A549 (cell line): ENCODE results near the gene ICAM3. TPM values are rescaled to one million over a fixed set of nuclear protein-coding genes. Genes with fewer than 3 reads are reported as not detected.
"Not testable (repeated sequence)": the region's sequence is repeated elsewhere in the genome, so short reads cannot be mapped to it uniquely, and the experiment has no call there.

Source experiments
- ATAC-seq, 2 experiments: fragments of 200-7000 bp in 1 of 2; fragments of >200 bp in 1 of 2; cut with Nextera tagmentation in 1 of 2; cut with Tn5 transposase in 1 of 2; 3 replicates each; pipeline versions ENCODE4 v1.8.0 to v1.9.1; 2018 to 2020; ENCODE audit warnings: mild to moderate bottlenecking in 1 of 2, moderate library complexity in 1 of 2
- CTCF ChIA-PET: fragments of 300-600 bp; sonication (Branson Sonifier 250); formaldehyde crosslinking; extraction: SDS; loops from one replicate; lab custom pipeline; 2021; ENCODE audit warnings: antibody characterized with exemption, inconsistent platforms; lab: Yijun Ruan, JAX
- POLR2A ChIA-PET: fragments of 350-600 bp; formaldehyde crosslinking; extraction: SDS; loops from one replicate; lab custom pipeline; 2021; ENCODE audit warnings: antibody characterized with exemption, inconsistent platforms; lab: Yijun Ruan, JAX
- DNase-seq, 2 experiments: peaks; one replicate each; pipeline versions ENCODE4 v3.0.0 to v3.0.0-alpha.2; 2011 to 2016; ENCODE audit warnings: low read depth in 1 of 2, low spot score in 1 of 2
- FAIRE-seq: peaks from 2 replicates; lab custom pipeline; 2011; peaks lifted over from hg19 to GRCh38; lab: Jason Lieb, UNC
- H3K27ac ChIP-seq, 2 experiments: fragments of >200 bp; sonication (Bioruptor Twin); formaldehyde crosslinking; 3 replicates each; pipeline ENCODE4 v1.5.1; 2016 to 2017
- H3K4me1 ChIP-seq: fragments of >200 bp; sonication (Bioruptor Twin); formaldehyde crosslinking; 3 replicates; pipeline ENCODE4 v1.6.1; 2016
- H3K4me2 ChIP-seq: fragments of >200 bp; sonication (Bioruptor Twin); formaldehyde crosslinking; 3 replicates; pipeline ENCODE4 v1.6.1; 2016
- H3K4me3 ChIP-seq: fragments of >200 bp; sonication (Bioruptor Twin); formaldehyde crosslinking; 3 replicates; pipeline ENCODE4 v1.5.1; 2016
- H3K9me3 ChIP-seq: fragments of >200 bp; sonication (Bioruptor Twin); formaldehyde crosslinking; 3 replicates; pipeline ENCODE4 v1.6.1; 2016
- CBX2 ChIP-seq: fragments of 200-600 bp; sonication (generic); IDR thresholded peaks from 2 replicates; pipeline ENCODE4 v1.6.1; 2016; ENCODE audit warnings: low read depth, mild to moderate bottlenecking, borderline replicate concordance
- CEBPB ChIP-seq, 2 experiments: fragments of >200 bp in 1 of 2; sonication (Bioruptor Twin) in 1 of 2; formaldehyde crosslinking in 1 of 2; IDR thresholded peaks; 2 replicates each; pipeline ENCODE4 v1.6.1; 2012 to 2016
- CTCF ChIP-seq: fragments of >200 bp; sonication (Bioruptor Twin); formaldehyde crosslinking; IDR thresholded peaks from 3 replicates; pipeline ENCODE4 v1.5.1; 2016
- EP300 ChIP-seq, 2 experiments: fragments of >200 bp; sonication (Bioruptor Twin); formaldehyde crosslinking; IDR thresholded peaks; 2 replicates in 1 of 2; 3 replicates in 1 of 2; pipeline ENCODE4 v1.6.1; 2016 to 2017
- ESRRA ChIP-seq: fragments of 150-350 bp; IDR thresholded peaks from 2 replicates; pipeline ENCODE4 v1.6.1; 2014; ENCODE audit warnings: mild to moderate bottlenecking, low read length, borderline replicate concordance
- HDAC2 ChIP-seq: fragments of 200-600 bp; sonication (generic); IDR thresholded peaks from 2 replicates; pipeline ENCODE4 v1.6.1; 2016
- HOXB5 ChIP-seq: fragments of 250-450 bp; sonication (Bioruptor Pico); IDR thresholded peaks from 2 replicates; pipeline ENCODE4 v1.5.0; 2020; ENCODE audit warnings: mild to moderate bottlenecking, moderate library complexity
- JUN ChIP-seq, 2 experiments: fragments of >200 bp; sonication (Bioruptor Twin); formaldehyde crosslinking; IDR thresholded peaks; 2 replicates in 1 of 2; 3 replicates in 1 of 2; pipeline ENCODE4 v1.6.1; 2016 to 2017
- JUNB ChIP-seq: fragments of >200 bp; sonication (Bioruptor Twin); formaldehyde crosslinking; IDR thresholded peaks from 2 replicates; pipeline ENCODE4 v1.6.1; 2016
- KDM5A ChIP-seq: fragments of 200-600 bp; sonication (generic); IDR thresholded peaks from 2 replicates; pipeline ENCODE4 v1.6.1; 2016; ENCODE audit warnings: antibody characterized with exemption, mild to moderate bottlenecking
- MAX ChIP-seq: IDR thresholded peaks from 2 replicates; pipeline ENCODE4 v1.6.1; 2012
- MYC ChIP-seq: IDR thresholded peaks from 2 replicates; pipeline ENCODE4 v1.6.1; 2012; ENCODE audit warnings: mild to moderate bottlenecking, inconsistent platforms, low read length, improper control_type of control experiment, borderline replicate concordance
- RAD21 ChIP-seq, 2 experiments: fragments of >200 bp in 1 of 2; sonication (Bioruptor Twin) in 1 of 2; formaldehyde crosslinking in 1 of 2; IDR thresholded peaks in 1 of 2; conservative IDR thresholded peaks in 1 of 2; 2 replicates in 1 of 2; 3 replicates in 1 of 2; pipeline ENCODE4 v1.6.1; 2012 to 2018; ENCODE audit warnings: inconsistent platforms in 1 of 2
- REST ChIP-seq: fragments of 200-600 bp; sonication (generic); IDR thresholded peaks from 2 replicates; pipeline ENCODE4 v1.6.1; 2016; ENCODE audit warnings: antibody characterized with exemption, mild to moderate bottlenecking, moderate library complexity
- RFX5 ChIP-seq: fragments of 450-650 bp; IDR thresholded peaks from 2 replicates; pipeline ENCODE4 v1.7.1; 2014; ENCODE audit warnings: antibody characterized with exemption, mild to moderate bottlenecking, moderate library complexity
- SMC3 ChIP-seq: fragments of >200 bp; sonication (Bioruptor Twin); formaldehyde crosslinking; IDR thresholded peaks from 3 replicates; pipeline ENCODE4 v1.6.1; 2018; ENCODE audit warnings: inconsistent platforms
- TP53 ChIP-seq: fragments of 250-450 bp; sonication (Bioruptor Pico); IDR thresholded peaks from 2 replicates; pipeline ENCODE4 v1.5.0; 2021; ENCODE audit warnings: mild to moderate bottlenecking, moderate library complexity
- ZC3H11A ChIP-seq: fragments of 450-650 bp; IDR thresholded peaks from 2 replicates; pipeline ENCODE4 v1.6.1; 2014; ENCODE audit warnings: antibody characterized with exemption, mild to moderate bottlenecking
- WGBS: methylation state at CpG from one replicate; pipeline ENCODE4 v1.1.6; 2017; ENCODE audit errors: missing lambda C conversion rate; 5-methylcytosine and 5-hydroxymethylcytosine counted together
- polyA minus RNA-seq: library from RNA; depleted of rRNA, polyadenylated mRNA; stranded (reverse); fragments of >200 nt; gene quantifications from 2 replicates; pipeline ENCODE4 v1.2.3, GENCODE V29; 2011; rRNA and poly(A)+ RNA removed
- polyA plus RNA-seq, 4 experiments: library from polyadenylated mRNA; depleted of rRNA in 3 of 4; stranded (reverse); fragments of >200 nt; fragmentation: RNase III in 1 of 4; extraction: RNeasy Plus Mini Kit Qiagen cat#74134 plus additional on column Dnase treatment in 1 of 4; gene quantifications; 2 replicates in 3 of 4; 3 replicates in 1 of 4; pipeline ENCODE4 v1.2.3, GENCODE V29; 2011 to 2017
- TF ChIP-seq, protein P1 (sequence below): IDR thresholded peaks from 2 replicates; pipeline ENCODE4 v1.6.1; 2012

The ICAM3 gene
- polyA plus RNA-seq (2011; rRNA removed) (4.7 and 5.3 TPM in 2 replicates), polyA plus RNA-seq (2017; fragmentation: RNase III; extraction: RNeasy Plus Mini Kit Qiagen cat#74134 plus additional on column Dnase treatment) (6.2 to 7.3 TPM (median 6.6 TPM) in 3 replicates), polyA minus RNA-seq (4.4 and 6.0 TPM in 2 replicates)
- 11.2 and 11.4 TPM in 2 replicates for polyA plus RNA-seq (2012; cell fraction: cytosol; rRNA removed)
- polyA plus RNA-seq (2012; cell fraction: nucleus; rRNA removed), result 4.3 and 5.1 TPM in 2 replicates

- ATAC-seq, result no peak
- no peak within 1 kb of the TSS for H3K4me3 ChIP-seq
- H3K4me1 ChIP-seq, result 0 out of 3 replicates have a peak, but pooled peaks cover 3% of the 10 kb centered on the region
- CTCF ChIA-PET, result no interaction called here
- H3K9me3 ChIP-seq, result no peaks in the 10 kb centered on the region
- no peak for TF ChIP-seq HDAC2
- H3K4me2 ChIP-seq, result no peak within 1 kb of the TSS
- WGBS, result 74% methylated on average over 6 of the region's 14 CpGs
- POLR2A ChIA-PET, result no interaction called here
- H3K27ac ChIP-seq, result no peak within 1 kb of the TSS
- no peak for FAIRE-seq
- no peak for DNase-seq
Observed at GRCh38 chr19:10339380-10339960, at the start of gene ICAM3. Gene ICAM3, minus strand, starts transcription at chr19:10339624. Its CDS starts 10 bp downstream, at chr19:10339614.

GRCh38 chr19:10388957-10389356 lies 49.5 kb upstream of the ICAM3 start:
- peak; percentile 75 to 79 for ATAC-seq
- Histone ChIP-seq H3K4me1 (no peaks in the 10 kb centered on the region), H3K27ac (no peak overlapping the region), H3K4me3 (no peak overlapping the region), H3K4me2 (no peak overlapping the region), H3K9me3 (no peaks in the 10 kb centered on the region)
- CTCF ChIA-PET, result interaction anchor here (0.6 to 5.4 kb wide), 40 partner anchors 8 to 462 kb away, joined by 3 to 104 read pairs (median 4); partner anchors contain the start of genes EIF3G, FDX2, ICAM1 and ICAM5
- WGBS, result 8% methylated on average over 3 of the region's 3 CpGs
- POLR2A ChIA-PET, result interaction anchor here (0.7 to 1.8 kb wide), 4 partner anchors 9 to 129 kb away, joined by 4 to 10 read pairs (median 6); partner anchors contain the start of genes ICAM1 and TYK2
- no peak for FAIRE-seq
- TF ChIP-seq RFX5 (no peak), CTCF (peak; percentile 81), JUN (IDR thresholded peaks at IDR 0.05) (no peak), RAD21 (conservative IDR thresholded peaks at IDR 0.05 in 1 of 2, IDR thresholded peaks at IDR 0.05 in 1 of 2) (peak; percentile 81 to 82), ESRRA (no peak), KDM5A (no peak), SMC3 (peak; percentile 85), ZC3H11A (no peak), TP53 (CRISPR knock-in tag) (no peak), REST (no peak)
- peak; percentile 45 to 77 for DNase-seq

GRCh38 chr19:10384580-10384979 lies 45.2 kb upstream of the ICAM3 start:
- ATAC-seq (no peak), DNase-seq (no peak), FAIRE-seq (no peak)
- Histone ChIP-seq H3K4me1 (peaks cover 6% of the 10 kb centered on the region; the same call in 1 of the 3 replicates), H3K4me3 (no peak overlapping the region), H3K4me2 (no peak overlapping the region), H3K9me3 (no peaks in the 10 kb centered on the region), H3K27ac (no peak overlapping the region)
- ChIA-PET CTCF (interaction anchor here (1.1 to 5.4 kb wide), 3 partner anchors 17 to 125 kb away, joined by 3 to 77 read pairs (median 3); no protein-coding TSS in a partner anchor), POLR2A (no interaction called here)
- WGBS, result 75% methylated on average over 9 of the region's 9 CpGs
- TF ChIP-seq CEBPB (IDR thresholded peaks at IDR 0.05), result no peak
- no peak for TF ChIP-seq CBX2
- TF ChIP-seq, protein P1, sequence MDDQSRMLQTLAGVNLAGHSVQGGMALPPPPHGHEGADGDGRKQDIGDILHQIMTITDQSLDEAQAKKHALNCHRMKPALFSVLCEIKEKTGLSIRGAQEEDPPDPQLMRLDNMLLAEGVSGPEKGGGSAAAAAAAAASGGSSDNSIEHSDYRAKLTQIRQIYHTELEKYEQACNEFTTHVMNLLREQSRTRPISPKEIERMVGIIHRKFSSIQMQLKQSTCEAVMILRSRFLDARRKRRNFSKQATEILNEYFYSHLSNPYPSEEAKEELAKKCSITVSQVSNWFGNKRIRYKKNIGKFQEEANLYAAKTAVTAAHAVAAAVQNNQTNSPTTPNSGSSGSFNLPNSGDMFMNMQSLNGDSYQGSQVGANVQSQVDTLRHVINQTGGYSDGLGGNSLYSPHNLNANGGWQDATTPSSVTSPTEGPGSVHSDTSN, result no peak
- TF ChIP-seq EP300 (IDR thresholded peaks at IDR 0.05), result no peak
- no peak for TF ChIP-seq MYC
- TF ChIP-seq MAX, result no peak
- TF ChIP-seq JUNB, result no peak
- TF ChIP-seq HOXB5 (CRISPR knock-in tag), result no peak

DNA sequence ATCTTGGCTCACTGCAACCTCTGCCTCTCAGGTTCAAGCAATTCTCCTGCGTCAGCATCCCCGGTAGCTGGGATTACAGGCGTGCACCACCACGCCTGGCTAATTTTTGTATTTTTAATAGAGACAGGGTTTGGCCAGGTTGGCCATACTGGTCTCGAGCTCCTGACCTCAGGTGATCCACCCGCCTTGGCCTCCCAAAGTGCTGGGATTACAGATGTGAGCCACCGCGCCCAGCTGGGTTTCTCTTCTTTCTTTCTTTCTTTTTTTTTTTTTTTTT lies 43.7 kb upstream of the ICAM3 start:
- ATAC-seq, DNase-seq, FAIRE-seq, H3K4me3 ChIP-seq, POLR2A ChIA-PET, H3K4me2 ChIP-seq, H3K9me3 ChIP-seq, H3K4me1 ChIP-seq, H3K27ac ChIP-seq: not testable (repeated sequence)
- CTCF ChIA-PET, result interaction anchor here (0.6 to 6.1 kb wide), 7 partner anchors 9 to 342 kb away, joined by 3 to 31 read pairs (median 4); partner anchors contain the start of gene ICAM1
- WGBS, result 91% methylated on average over 8 of the region's 8 CpGs
